ENCODE results near the gene FAM13A.

- TF ChIP-seq ATF2 (tag by site-specific recombination; IDR thresholded peaks at IDR 0.05; ENCODE audit: low read depth) (no peak), OSR2 (tag by site-specific recombination; IDR thresholded peaks at IDR 0.05) (no peak), ZNF792 (tag by site-specific recombination; IDR thresholded peaks at IDR 0.05) (no peak), ZNF292 (tag by site-specific recombination; IDR thresholded peaks at IDR 0.05; ENCODE audit: borderline replicate concordance, low read depth) (no peak), CTCF (tag by site-specific recombination; IDR thresholded peaks at IDR 0.05) (no peak), ZNF768 (tag by site-specific recombination; IDR thresholded peaks at IDR 0.05) (no peak), SALL2 (tag by site-specific recombination; IDR thresholded peaks at IDR 0.05; ENCODE audit: borderline replicate concordance) (no peak), ZNF274 (IDR thresholded peaks at IDR 0.05; ENCODE audit: low read length) (no peak), ZNF274 (tag by site-specific recombination; IDR thresholded peaks at IDR 0.05; ENCODE audit: borderline replicate concordance) (no peak), ZNF629 (tag by site-specific recombination; IDR thresholded peaks at IDR 0.05) (no peak)
Observed at GRCh38 chr4:88967883-88968331, 89.1 kb downstream of the FAM13A start.
